ENCODE data around the gene WFDC9.
"Not testable (repeated sequence)": the region's sequence is repeated elsewhere in the genome, so short reads cannot be mapped to it uniquely, and the experiment has no call there.

The WFDC9 gene

GRCh38 chr20:45631184-45631583 lies at the start of gene WFDC9:
Gene WFDC9 (minus strand): TSS chr20:45631284. CDS start chr20:45610181, 21,103 bp downstream.
- no peak for DNase-seq (ENCODE audit: low spot score)

- no peak for DNase-seq (ENCODE audit: low spot score)
Observed at GRCh38 chr20:45679650-45680049, 48.6 kb upstream of the WFDC9 start.

GRCh38 chr20:45672765-45673164 lies 41.7 kb upstream of the WFDC9 start:
- DNase-seq (ENCODE audit: low spot score): no peak

- no peak for DNase-seq (ENCODE audit: low spot score)
Observed at GRCh38 chr20:45670139-45670538, 39.1 kb upstream of the WFDC9 start, which contains the start of gene WFDC11. Gene WFDC11 (minus strand): TSS chr20:45670239. CDS start chr20:45650600, 19,639 bp downstream.

- DNase-seq (ENCODE audit: low spot score): not testable (repeated sequence)
Observed at GRCh38 chr20:45657038-45657437, 26.0 kb upstream of the WFDC9 start.

- not testable (repeated sequence) for DNase-seq (ENCODE audit: low spot score)
Observed at GRCh38 chr20:45651726-45652125, 20.6 kb upstream of the WFDC9 start.

GRCh38 chr20:45649312-45649863 lies 18.3 kb upstream of the WFDC9 start:
- DNase-seq (ENCODE audit: low spot score): no peak

- DNase-seq (ENCODE audit: low spot score): no peak
Observed at GRCh38 chr20:45647441-45648050, 16.5 kb upstream of the WFDC9 start.

- no peak for DNase-seq (ENCODE audit: low spot score)
Observed at GRCh38 chr20:45646875-45647274, 15.8 kb upstream of the WFDC9 start.

- not testable (repeated sequence) for DNase-seq (ENCODE audit: low spot score)
Observed at GRCh38 chr20:45645869-45646268, 14.8 kb upstream of the WFDC9 start.

- not testable (repeated sequence) for DNase-seq (ENCODE audit: low spot score)
Observed at GRCh38 chr20:45641076-45641475, 10.0 kb upstream of the WFDC9 start.

GRCh38 chr20:45639687-45640086 lies 8.6 kb upstream of the WFDC9 start:
- DNase-seq (ENCODE audit: low spot score): no peak

GRCh38 chr20:45636513-45636912 lies 5.4 kb upstream of the WFDC9 start:
- DNase-seq (ENCODE audit: low spot score): no peak

- DNase-seq (ENCODE audit: low spot score): no peak
Observed at GRCh38 chr20:45630371-45630770, 713 bp downstream of the WFDC9 start.

GRCh38 chr20:45629496-45630100 lies 1.5 kb downstream of the WFDC9 start, which contains the start of gene WFDC10A:
Gene WFDC10A (plus strand): TSS chr20:45629739. CDS start chr20:45629814, 75 bp downstream.
- DNase-seq (ENCODE audit: low spot score): peak; percentile 35

GRCh38 chr20:45626540-45626939 lies 4.5 kb downstream of the WFDC9 start:
- no peak for DNase-seq (ENCODE audit: low spot score)

- DNase-seq (ENCODE audit: low spot score): no peak
Observed at GRCh38 chr20:45621593-45621992, 9.5 kb downstream of the WFDC9 start.

GRCh38 chr20:45617591-45617990 lies 13.5 kb downstream of the WFDC9 start:
- no peak for DNase-seq (ENCODE audit: low spot score)

- DNase-seq (ENCODE audit: low spot score): no peak
Observed at GRCh38 chr20:45612314-45612713, 18.8 kb downstream of the WFDC9 start.

- DNase-seq (ENCODE audit: low spot score): no peak
Observed at GRCh38 chr20:45611054-45611453, 20.0 kb downstream of the WFDC9 start.

- DNase-seq (ENCODE audit: low spot score): no peak
Observed at GRCh38 chr20:45607810-45608209, 23.3 kb downstream of the WFDC9 start.

GRCh38 chr20:45595235-45595634 lies 35.8 kb downstream of the WFDC9 start:
- DNase-seq (ENCODE audit: low spot score): no peak

GRCh38 chr20:45593498-45593897 lies 37.6 kb downstream of the WFDC9 start:
- DNase-seq (ENCODE audit: low spot score): no peak
